ENCODE data around the gene GPATCH2.
"Not testable (repeated sequence)": the region's sequence is repeated elsewhere in the genome, so short reads cannot be mapped to it uniquely, and the experiment has no call there.

GPATCH2 gene

DNA sequence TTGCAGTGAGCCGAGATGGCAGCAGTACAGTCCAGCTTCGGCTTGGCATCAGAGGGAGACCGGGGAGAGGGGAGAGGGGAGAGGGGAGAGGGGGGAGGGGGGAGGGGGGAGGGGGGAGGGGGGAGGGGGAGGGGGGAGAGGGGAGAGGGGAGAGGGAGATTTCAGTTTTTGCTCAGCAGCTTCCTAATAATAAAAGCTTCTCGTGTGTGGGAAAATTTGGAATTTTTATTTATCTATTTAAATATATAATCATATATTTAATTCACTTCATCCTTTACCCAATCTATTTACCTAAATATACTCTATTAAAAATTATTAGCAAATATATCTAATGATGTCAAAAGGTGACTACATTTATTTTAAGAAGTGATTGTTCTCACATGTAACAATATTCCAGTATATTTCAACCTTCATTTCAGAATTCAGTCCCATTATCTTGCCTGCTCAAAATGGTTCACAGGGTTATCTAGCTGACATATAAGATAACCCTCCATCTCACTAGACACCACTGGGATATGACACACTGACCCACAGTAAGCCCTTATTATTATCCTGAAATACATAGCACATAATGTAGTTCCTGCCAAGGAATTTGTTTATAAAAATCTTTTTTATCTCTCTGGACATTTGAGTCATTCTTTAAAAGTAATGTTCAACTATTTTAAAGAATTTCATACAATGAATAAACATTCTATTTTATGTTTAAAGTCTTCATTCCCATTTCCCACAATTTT is 105.9 kb downstream of the GPATCH2 start:
- DNase-seq = no peak

DNA sequence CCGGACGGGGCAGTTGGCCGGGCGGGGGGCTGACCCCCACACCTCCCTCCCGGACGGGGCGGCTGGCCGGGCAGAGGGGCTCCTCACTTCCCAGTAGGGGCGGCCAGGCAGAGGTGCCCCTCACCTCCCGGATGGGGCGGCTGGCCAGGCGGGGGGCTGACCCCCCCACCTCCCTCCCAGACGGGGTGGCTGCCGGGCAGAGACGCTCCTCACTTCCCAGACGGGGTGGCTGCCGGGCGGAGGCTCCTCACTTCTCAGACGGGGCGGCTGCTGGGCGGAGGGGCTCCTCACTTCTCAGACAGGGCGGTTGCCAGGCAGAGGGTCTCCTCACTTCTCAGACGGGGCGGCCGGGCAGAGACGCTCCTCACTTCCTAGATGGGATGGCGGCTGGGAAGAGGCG is 107.0 kb downstream of the GPATCH2 start:
- DNase-seq = not testable (repeated sequence)

DNA sequence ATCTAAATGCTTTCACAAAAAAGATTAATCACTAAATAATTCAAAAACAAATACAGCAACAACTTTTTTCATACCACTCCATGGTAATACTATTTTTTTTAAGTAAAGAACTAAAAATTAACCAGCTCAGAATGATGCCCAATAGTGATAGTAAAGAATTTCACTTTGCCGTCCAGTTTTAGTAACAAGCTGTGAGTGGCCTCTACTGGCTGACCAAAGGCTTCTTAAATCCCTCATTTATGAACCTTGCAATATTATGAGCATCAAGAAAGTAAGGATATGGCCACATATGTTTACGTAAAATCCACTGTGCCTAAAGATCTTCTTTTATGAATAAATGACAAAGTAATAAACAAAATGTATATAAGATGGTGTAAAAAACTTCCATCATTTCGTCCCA is 108.6 kb downstream of the GPATCH2 start:
- DNase-seq = no peak

GRCh38 chr1:217521317-217521716 is 109.6 kb downstream of the GPATCH2 start:
- DNase-seq = no peak

DNA sequence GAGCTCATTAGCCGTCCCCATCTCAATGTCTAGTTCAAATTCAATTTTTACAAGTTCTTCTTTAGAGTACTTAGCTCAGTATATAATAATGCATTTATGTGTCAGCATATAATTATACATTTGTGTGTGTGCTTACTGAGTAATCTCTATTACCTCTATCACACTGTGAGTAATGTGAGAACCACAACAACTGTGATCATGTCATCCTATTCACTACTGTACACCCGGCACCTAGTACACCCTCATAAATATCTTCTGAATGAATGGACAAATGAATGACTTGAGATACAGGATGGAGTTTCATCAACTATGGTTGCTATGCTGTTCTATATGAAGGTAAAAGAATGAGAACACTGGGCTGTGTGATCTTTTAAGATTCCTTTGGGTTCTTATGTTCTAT is 124.0 kb downstream of the GPATCH2 start:
- no peak for DNase-seq

DNA sequence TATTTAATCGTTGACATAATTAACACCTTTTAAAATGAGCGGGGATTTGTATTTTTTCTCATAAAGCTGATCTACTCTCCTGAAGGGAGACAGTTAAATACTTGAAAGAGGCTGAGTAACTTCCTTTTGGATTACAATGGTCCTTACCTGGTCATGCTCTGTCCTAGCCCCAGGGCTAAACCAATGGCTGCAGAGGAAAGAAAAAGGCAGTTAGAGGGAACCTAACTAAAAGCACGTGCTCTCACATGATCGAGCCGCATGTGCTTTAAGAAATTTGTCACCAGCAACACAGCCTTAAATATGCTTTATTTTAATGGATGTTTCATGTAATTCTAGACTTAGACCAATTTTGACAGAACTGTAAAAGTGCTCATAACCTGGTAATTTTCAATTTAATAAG is 132.7 kb downstream of the GPATCH2 start:
- DNase-seq = no peak

DNA sequence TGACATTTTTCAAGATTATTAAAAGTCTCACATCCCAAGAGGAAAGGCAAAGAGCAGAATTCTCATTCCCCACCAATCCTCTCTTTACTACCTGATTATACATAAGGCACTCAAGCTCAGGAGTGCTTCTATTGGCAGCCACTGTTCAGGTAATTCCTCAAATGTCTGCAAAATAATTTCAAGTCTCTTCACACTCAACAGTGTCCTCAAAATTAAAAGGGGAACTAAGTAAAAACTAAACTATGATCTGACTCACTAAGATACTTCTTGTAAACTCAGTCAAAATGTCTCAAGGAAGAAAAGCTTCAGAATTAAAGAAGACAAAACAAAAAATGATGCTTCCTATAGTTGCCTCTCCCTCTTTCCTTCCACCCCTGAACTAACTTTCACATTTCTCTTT is 135.6 kb downstream of the GPATCH2 start:
- no peak for DNase-seq

GRCh38 chr1:217494767-217495166 is 136.1 kb downstream of the GPATCH2 start:
- DNase-seq = no peak

DNA sequence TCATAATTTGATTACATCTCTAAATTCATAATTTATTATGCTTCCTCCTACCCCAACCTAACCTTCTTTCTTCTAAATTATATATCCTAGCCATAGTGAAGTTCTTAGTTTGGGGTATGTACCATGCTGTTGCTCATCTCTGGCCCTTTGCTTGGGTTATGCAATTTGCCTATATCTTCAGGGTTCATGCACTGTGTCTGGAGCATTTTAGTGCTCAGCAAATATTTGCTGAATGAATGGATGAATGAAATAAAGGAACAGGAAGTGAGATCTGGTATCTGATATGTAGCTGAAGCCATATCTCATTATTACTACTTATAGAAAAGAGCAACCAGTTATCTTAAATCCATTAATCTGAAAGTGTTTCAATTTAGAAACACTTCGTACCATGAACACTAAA is 137.6 kb downstream of the GPATCH2 start:
- no peak for DNase-seq

DNA sequence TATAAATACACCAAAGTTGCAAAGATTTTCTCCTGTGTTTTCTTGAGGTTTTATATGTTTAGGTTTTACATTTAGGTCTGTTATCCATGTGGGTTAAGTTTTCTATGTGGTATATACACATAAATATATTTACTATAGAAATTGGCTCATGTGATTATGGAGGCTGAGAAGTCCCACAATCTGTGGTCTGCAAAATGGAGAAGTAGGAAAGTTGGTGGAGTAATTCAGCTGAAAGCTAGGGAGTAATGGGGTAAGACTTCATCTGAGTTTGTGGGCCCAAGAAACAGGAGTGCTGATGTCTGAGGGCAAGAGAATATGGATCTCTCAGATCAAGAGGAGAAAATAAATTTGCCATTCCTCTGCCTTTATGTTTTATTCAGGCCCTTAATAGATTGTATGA is 146.0 kb downstream of the GPATCH2 start:
- no peak for DNase-seq

GRCh38 chr1:217482356-217483102 is 148.4 kb downstream of the GPATCH2 start:
- no peak for DNase-seq

DNA sequence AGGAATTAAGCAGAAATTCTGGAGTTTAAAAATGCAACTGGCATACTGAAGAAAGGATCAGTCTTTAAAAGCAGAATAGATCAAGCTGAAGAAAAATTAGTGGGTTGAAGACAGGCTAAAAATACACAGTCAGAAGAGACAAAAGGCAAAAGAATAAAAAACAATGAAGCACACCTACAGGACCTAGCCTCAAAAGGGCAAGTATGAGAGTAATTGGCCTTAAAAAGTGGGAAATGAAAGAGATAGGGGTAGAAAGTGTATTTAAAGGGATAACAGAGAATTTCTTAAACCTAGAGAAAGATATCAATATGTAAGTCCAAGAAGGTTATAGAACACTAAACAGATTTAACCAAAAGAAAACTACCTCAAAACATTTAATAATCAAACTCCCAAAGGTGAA is 152.4 kb downstream of the GPATCH2 start:
- no peak for DNase-seq

DNA sequence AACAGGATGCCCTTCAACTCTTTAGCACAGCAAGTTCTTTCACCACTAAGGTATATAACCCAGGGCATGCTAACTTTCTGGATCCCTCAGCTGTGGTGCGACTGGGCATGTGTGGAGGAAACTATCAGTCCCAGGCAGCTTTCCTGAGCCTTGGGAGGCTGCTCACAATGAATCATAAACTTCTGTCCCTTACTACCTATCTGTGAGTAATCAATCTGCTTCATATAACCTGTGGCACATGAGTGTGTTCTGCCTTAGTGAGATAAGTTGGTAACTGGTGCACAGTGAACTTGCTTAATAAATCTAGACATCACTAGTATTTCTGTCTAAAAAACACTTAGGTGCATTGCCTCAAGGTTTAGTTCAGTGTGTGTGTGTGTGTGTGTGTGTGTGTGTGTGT is 158.0 kb downstream of the GPATCH2 start:
- no peak for DNase-seq

DNA sequence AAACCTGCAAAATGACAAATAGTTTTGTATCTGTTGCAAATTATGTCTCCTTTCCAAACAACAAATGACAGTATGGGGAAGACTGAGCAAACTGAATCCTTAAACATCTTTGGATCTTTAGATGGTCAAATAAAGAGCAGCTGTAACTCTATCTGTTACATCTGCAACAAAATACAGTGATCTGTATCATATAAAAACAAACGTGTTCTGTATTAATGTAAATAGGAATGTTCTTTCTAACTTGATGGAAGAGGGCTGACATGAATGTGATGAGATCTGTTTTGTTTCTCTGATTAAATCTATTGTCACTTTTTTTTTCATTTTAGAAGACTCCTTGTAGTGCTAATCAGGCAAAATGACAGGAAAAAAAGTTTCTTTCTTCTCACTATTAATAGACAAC is 159.5 kb downstream of the GPATCH2 start:
- no peak for DNase-seq

DNA sequence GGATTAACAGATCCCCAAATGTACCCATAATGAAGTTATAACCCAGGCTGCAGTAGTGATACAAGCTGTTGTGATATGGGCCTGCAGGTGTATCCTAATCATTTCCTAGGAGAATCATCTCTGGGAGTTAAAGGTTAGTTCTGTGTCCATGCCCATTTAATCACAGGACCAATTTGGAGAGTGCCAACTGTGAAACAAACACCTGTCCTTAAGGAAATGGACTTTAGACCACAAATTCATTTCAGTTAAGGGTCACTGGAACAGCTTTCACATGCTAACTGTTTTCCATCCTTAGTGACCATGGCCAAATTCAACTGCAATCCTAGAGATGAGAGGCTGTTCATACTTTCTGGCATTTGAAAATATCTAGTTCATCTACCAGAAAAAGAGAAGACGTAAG is 160.9 kb downstream of the GPATCH2 start:
- DNase-seq = no peak

- DNase-seq = no peak
Measured at GRCh38 chr1:217465102-217465501, 165.8 kb downstream of the GPATCH2 start.

DNA sequence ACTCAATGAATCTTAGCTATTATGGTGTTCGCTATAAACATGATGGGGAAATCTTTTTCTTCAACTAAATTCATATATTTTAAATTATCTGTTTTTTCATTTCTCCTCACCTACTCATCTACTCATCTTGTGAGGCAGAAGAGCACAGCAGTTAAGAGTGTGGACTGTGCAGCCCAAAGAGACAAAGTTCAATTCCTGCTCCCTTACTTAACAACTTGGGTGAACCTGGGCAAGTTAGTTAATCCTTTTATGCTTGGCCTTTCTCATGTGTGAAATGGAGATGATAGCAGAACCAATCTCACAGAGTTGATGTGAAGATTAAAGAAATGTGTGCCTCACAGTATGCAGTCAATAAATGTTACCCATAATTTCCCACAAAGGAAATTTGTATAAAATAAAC is 168.2 kb downstream of the GPATCH2 start:
- no peak for DNase-seq

- no peak for DNase-seq
Measured at GRCh38 chr1:217462159-217462558, 168.7 kb downstream of the GPATCH2 start.

GRCh38 chr1:217457016-217457415 is 173.9 kb downstream of the GPATCH2 start:
- no peak for DNase-seq

DNA sequence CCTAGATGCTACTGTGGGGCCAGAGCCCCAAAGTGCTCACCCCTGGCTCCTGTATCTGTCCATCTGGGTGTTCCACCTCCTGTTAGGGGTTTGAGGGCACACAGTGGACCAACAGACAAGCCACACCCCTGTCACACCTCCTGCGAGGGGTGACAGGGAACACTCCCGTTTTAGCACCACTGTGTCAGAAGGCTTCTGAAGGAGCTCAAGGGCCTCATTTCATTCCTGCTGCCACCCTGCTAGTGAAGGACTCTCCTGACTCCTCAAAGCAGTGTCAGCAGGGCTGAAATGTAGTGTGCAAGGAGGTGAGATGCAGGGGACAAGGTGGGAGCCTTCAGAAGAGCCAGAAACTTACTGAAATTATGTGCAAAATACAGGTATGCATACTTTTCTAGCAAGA is 174.6 kb downstream of the GPATCH2 start:
- DNase-seq = no peak

DNA sequence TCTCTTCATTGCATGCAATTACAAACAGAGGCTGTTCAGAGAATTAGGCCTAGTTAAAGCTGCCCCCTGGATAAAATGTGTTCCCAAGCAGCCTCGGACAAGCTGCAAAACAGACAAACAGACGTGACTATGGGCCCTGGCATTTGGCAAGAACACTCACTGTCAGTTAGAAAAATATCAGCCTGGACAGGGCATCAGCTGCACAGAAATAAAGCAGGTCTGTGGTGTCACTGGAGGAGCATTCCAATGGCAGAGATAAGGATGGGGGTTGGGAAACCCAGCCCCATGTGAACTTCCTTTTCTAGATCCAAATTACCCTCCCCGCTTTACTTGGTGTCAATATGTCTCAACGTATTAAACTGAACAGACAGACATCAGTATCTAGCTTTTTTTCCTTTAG is 177.1 kb downstream of the GPATCH2 start:
- no peak for DNase-seq

DNA sequence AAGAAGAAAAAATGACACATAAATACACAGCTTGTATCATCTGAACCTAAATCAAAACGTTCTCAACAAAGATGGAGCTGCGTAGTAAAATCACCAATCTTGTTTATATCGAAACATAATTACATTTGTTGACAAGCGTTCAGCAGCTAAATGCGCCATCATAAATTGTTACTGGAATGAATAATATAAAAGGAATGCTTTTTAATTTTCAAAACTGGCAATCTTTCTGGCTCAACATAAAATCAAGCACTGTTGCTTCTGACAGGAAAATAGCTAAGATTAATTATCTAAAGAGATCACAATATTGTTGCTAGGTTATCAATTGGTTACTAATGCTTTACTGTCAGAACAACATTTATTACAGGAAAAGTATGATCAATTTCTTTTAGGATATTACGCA is 181.5 kb downstream of the GPATCH2 start:
- DNase-seq = no peak

GRCh38 chr1:217443845-217444244 is 187.0 kb downstream of the GPATCH2 start:
- DNase-seq = no peak

DNA sequence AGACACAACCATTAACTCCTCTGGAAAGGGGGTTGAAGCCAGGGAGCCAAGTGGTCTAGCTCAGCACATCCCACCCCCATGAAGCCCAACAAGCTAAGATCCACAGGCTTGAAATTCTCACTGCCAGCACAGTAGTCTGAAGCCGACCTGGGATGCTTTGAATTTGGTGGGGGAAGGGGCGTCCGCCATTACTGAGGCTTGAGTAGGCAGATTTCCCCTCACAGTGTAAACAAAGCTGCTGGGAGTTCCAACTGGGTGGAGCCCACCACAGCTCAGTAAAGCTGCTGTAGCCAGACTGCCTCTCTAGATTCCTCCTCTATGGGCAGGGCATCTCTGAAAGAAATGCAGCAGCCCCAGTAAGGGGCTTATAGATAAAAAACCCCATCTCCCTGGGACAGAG is 193.5 kb downstream of the GPATCH2 start:
- no peak for DNase-seq

DNA sequence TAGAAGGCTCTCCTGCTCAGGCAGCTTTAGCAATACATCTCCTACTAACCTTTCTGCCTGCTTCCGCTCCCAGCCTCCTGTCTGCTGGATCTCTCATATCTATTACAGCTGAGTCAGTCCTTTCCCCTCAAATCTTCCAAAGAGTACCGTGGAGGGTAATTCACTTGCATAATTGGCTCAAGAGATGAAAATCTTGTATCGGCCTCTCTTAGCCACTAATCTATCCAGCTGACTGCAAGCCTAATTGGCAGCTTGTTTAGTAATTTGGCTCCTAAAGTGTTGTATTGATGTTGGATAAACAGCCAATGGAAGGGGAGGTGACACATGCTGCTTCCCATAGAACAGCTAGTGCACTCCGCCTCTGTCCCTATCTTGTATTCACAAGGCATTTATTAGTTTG is 195.7 kb downstream of the GPATCH2 start:
- no peak for DNase-seq
